GM19397 (cell line): ENCODE data around the gene PAM16.

Experiments used
- ATAC-seq: cut with Tn5 transposase; IDR thresholded peaks from one replicate; pipeline ENCODE4 v1.9.1; 2021; ENCODE audit warnings: mild to moderate bottlenecking, moderate library complexity; ENCODE audit not compliant: unreplicated experiment

PAM16 gene

GRCh38 chr16:4384509-4384942, 33.4 kb upstream of the PAM16 start:
- ATAC-seq = no peak

- no peak for ATAC-seq
Observed at GRCh38 chr16:4383591-4384444, 32.7 kb upstream of the PAM16 start.

- no peak for ATAC-seq
Observed at GRCh38 chr16:4382795-4383357, 31.8 kb upstream of the PAM16 start.

GRCh38 chr16:4381935-4382794, 31.0 kb upstream of the PAM16 start:
- no peak for ATAC-seq

GRCh38 chr16:4381072-4381934, 30.2 kb upstream of the PAM16 start:
- no peak for ATAC-seq

- no peak for ATAC-seq
Observed at GRCh38 chr16:4380119-4381063, 29.3 kb upstream of the PAM16 start.

- ATAC-seq = no peak
Observed at GRCh38 chr16:4378999-4379690, 28.0 kb upstream of the PAM16 start.

GRCh38 chr16:4378161-4378666, 27.1 kb upstream of the PAM16 start:
- ATAC-seq = no peak

- ATAC-seq = no peak
Observed at GRCh38 chr16:4377573-4378154, 26.5 kb upstream of the PAM16 start.

GRCh38 chr16:4376893-4377572, 25.9 kb upstream of the PAM16 start:
- no peak for ATAC-seq

- ATAC-seq = no peak
Observed at GRCh38 chr16:4376126-4376892, 25.2 kb upstream of the PAM16 start.

- ATAC-seq = no peak
Observed at GRCh38 chr16:4375717-4376116, 24.6 kb upstream of the PAM16 start.

- ATAC-seq = no peak
Observed at GRCh38 chr16:4373909-4374742, 23.0 kb upstream of the PAM16 start.

- no peak for ATAC-seq
Observed at GRCh38 chr16:4373356-4373908, 22.3 kb upstream of the PAM16 start.

GRCh38 chr16:4372578-4373355, 21.6 kb upstream of the PAM16 start:
- ATAC-seq = no peak
